Kidney epithelial cell (primary cell): ENCODE measurements around the gene ANXA5. TPM values are rescaled to one million over a fixed set of nuclear protein-coding genes. Genes with fewer than 3 reads are reported as not detected.

ENCODE experiments used
- DNase-seq: peaks from one replicate; pipeline ENCODE4 v3.0.0-alpha.2; 2010; ENCODE audit warnings: low read depth
- H3K27me3 ChIP-seq: 2 replicates; pipeline ENCODE4 v1.6.0; 2011; ENCODE audit warnings: low read length; ENCODE audit not compliant: control insufficient read depth, insufficient read depth
- H3K36me3 ChIP-seq: 2 replicates; pipeline ENCODE4 v1.5.1; 2011; ENCODE audit warnings: low read length; ENCODE audit not compliant: control insufficient read depth, insufficient read depth
- H3K4me3 ChIP-seq: 2 replicates; pipeline ENCODE4 v1.5.1; 2011; ENCODE audit warnings: low read depth, mild to moderate bottlenecking, control low read depth, low read length
- total RNA-seq: library from RNA; depleted of rRNA; stranded (reverse); fragments of >200 nt; gene quantifications from 2 replicates; pipeline ENCODE4 v1.2.3, GENCODE V29; 2015
- TF ChIP-seq, protein P1 (sequence below): IDR thresholded peaks from 2 replicates; pipeline ENCODE4 v1.5.1; 2011; ENCODE audit warnings: mild to moderate bottlenecking, moderate library complexity, low read length, control low read depth, inconsistent platforms; ENCODE audit not compliant: insufficient read depth, poor library complexity, severe bottlenecking

ANXA5 gene
- 334 and 356 TPM in 2 replicates for total RNA-seq

DNA sequence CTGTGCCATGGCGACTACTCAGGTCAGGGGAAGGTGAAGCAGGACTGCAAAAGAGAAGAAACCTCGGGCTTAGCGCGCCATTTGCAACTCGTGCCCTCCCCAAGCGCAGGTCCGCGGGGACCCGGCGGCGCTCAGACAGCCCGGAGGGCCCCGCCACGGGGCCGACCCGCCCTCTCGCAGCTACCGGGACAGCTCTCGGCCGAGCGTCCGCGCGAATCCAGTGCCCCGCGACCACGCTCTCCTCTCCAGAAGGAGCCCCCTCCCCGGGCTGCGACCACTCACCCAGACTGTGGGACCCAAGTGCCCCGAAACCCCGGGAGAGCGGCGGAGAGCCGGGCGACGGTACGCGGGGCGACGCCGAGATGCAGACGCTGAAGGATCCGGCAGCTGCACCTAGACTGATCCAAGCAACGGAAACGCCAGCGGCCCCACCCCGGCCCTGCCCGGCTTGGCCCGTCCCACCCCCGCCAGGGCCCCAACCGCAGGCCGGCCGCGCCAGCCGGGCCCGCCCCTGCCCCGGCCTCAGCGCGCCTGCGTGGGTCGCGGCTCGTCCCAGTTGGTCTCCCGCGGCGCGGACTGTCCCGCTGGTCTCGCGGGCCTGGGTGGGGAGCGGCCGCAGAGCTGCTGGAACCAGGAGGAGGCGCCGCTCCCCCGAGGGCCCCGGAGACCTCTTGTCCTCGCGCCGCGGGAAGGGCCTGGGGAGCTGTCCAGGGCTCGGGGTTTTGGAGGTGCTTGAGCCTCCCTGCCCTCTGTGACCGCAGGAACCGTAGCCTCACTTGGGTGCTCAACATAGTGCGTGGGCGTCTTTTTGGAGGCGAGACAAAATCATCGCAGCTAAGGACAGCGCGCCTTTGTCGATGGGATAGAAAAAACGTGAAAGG, at the start of gene ANXA5:
TSS of gene ANXA5 (minus strand) at position 400 of the 881 bp plus-strand sequence. CDS start at position 9, 391 bp downstream.
- TF ChIP-seq, protein P1, sequence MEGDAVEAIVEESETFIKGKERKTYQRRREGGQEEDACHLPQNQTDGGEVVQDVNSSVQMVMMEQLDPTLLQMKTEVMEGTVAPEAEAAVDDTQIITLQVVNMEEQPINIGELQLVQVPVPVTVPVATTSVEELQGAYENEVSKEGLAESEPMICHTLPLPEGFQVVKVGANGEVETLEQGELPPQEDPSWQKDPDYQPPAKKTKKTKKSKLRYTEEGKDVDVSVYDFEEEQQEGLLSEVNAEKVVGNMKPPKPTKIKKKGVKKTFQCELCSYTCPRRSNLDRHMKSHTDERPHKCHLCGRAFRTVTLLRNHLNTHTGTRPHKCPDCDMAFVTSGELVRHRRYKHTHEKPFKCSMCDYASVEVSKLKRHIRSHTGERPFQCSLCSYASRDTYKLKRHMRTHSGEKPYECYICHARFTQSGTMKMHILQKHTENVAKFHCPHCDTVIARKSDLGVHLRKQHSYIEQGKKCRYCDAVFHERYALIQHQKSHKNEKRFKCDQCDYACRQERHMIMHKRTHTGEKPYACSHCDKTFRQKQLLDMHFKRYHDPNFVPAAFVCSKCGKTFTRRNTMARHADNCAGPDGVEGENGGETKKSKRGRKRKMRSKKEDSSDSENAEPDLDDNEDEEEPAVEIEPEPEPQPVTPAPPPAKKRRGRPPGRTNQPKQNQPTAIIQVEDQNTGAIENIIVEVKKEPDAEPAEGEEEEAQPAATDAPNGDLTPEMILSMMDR = peak; percentile 30
- H3K27me3 ChIP-seq = no peaks in the 10 kb centered on the region
- DNase-seq = peak; percentile 45

DNA sequence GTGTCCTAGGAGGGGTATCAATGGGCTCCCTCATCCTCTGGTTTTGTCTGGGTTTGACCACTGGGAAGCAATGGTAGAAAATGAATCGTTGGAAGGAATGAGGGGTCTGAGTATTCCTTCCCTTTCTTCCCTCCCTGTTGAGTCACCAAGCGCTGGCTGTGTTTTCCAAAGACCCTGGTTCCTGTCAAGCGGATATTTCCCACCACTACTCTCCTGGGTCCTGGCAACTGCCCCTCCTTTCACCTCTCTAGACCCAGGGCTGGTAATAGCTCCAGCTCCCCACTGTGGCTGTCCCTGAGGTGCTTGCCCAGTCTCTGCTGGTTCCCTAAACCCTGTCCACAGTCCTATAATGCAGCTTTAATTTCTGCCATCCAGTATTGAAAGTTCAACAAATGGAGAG, 46.0 kb upstream of the ANXA5 start:
- no peak for DNase-seq
- Histone ChIP-seq H3K36me3 (no peaks in the 10 kb centered on the region), H3K27me3 (no peaks in the 10 kb centered on the region), H3K4me3 (no peak overlapping the region)
- TF ChIP-seq, protein P1 = no peak

More for the DNA sequence above, at the start of gene ANXA5:
- H3K4me3 ChIP-seq = peak within 1 kb of the TSS; percentile 70
- no peaks in the 10 kb centered on the region for H3K36me3 ChIP-seq

DNA sequence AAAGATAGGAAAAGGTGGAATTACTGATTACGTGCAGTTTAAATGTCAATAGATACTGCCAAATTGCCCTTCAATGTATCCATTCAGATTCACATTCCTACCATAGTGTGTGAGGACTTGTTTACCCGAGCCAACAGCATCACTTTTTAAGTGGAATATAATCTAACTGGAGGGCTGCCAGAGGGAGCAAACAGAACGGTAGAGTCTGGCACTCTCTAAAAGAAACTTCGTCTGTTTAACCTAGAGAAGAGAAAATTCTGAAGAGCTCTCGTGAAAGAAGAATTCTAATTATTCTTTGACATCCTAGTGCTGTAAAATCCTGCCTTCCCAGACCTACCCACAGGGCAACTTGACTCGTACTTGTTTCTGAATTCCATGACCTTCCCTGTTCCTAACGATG, 45.0 kb upstream of the ANXA5 start:
- DNase-seq = no peak
- TF ChIP-seq, protein P1 = no peak
- Histone ChIP-seq H3K36me3 (no peaks in the 10 kb centered on the region), H3K27me3 (no peaks in the 10 kb centered on the region), H3K4me3 (no peak overlapping the region)

DNA sequence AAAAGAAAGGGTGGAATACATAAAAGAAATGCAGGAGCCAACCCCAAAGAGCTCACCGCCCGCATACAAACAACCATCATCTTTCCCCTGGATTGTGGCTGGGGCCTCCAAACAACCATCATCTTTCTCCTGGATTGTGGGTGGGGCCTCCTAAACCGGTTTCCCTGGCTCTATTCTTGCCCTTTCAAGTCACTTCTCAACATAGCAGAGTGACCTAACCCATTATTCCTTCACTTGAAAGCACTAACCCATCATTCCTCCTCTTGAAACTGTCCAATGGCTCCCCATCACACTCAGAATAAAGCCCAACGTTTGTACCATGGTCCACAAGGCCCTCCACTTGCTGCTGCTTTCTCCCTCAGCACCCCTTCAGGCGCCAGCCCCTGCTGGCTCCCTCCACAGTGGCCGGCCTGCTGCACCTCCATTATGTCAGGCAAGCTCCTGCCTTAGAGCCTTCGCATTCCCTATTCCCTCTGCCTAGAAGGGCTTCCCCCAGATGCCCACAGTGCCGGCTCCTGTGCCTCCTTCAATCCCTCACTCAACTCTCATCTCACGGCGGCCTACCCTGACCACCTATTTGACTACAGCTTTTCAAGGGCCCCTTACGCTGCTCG, 44.1 kb upstream of the ANXA5 start:
- Histone ChIP-seq H3K36me3 (no peaks in the 10 kb centered on the region), H3K27me3 (no peaks in the 10 kb centered on the region), H3K4me3 (no peak overlapping the region)
- TF ChIP-seq, protein P1 = no peak
- no peak for DNase-seq

DNA sequence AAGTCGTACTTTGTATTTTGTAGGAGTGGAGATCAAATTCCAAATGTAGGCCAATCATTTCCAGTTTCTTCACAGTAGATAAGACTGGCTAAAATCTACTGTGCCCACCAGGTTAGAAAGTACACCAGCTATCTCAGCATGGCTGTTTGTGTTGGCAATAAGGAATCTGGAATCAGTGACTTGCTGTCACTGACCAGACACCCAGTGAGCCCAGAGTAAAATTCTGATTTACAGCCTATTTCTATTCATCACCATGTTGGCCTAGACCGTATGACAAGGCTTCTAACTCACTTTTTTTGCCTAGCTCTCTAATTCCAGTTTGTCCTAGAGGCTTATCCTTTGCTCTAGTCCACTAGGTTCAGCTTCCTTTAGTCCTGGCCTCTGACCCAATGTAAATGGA, 42.8 kb upstream of the ANXA5 start:
- no peaks in the 10 kb centered on the region for H3K27me3 ChIP-seq
- H3K4me3 ChIP-seq = no peak overlapping the region
- DNase-seq = no peak
- no peaks in the 10 kb centered on the region for H3K36me3 ChIP-seq
- TF ChIP-seq, protein P1 = no peak
